Measurements from ENCODE around the gene WDR13.

DNA sequence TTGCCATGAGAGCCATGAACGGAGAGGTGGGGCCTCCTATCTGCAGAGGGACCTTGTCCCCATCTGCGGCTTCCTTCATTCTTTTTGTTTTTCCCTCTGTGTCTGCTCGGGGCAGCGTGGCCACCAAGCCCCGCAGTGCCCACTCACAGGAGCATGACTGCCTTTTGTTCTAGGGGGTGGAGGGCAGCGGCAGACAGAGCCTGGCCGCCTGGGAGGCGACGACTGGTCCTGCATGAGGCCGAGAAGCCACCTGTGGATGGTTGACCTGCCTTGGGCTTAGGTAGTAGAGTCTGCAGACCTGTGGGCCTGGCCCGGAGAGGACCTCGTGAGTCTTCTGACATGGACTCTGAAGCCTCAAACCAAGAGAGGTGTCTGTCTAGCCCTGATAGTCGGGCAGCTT lies 21.6 kb upstream of the WDR13 start:
- TF ChIP-seq, protein P1, sequence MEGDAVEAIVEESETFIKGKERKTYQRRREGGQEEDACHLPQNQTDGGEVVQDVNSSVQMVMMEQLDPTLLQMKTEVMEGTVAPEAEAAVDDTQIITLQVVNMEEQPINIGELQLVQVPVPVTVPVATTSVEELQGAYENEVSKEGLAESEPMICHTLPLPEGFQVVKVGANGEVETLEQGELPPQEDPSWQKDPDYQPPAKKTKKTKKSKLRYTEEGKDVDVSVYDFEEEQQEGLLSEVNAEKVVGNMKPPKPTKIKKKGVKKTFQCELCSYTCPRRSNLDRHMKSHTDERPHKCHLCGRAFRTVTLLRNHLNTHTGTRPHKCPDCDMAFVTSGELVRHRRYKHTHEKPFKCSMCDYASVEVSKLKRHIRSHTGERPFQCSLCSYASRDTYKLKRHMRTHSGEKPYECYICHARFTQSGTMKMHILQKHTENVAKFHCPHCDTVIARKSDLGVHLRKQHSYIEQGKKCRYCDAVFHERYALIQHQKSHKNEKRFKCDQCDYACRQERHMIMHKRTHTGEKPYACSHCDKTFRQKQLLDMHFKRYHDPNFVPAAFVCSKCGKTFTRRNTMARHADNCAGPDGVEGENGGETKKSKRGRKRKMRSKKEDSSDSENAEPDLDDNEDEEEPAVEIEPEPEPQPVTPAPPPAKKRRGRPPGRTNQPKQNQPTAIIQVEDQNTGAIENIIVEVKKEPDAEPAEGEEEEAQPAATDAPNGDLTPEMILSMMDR (IDR thresholded peaks at IDR 0.05), result no peak
- no peak for TF ChIP-seq POLR2AphosphoS5 (IDR thresholded peaks at IDR 0.05)
